ENCODE data around the gene CES1.

DNA sequence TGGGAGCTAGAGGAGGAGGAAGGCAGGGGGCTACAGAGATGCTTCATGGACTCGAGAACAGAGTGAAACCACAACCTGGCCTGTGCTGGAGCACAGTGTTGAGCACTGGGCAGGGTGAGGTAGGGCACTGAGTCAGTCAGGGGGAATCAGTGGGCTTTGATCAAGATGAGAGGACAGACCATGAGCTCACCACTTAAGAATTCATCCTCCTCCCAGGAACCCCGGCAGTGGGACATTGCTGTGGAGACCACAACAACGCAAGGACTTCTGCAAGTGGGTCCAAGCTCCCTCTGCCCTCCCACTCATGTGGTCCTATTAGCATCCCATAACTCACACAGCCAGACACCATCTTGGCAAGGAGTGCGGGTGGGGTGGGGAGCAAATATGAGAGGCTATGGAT lies 44.0 kb upstream of the CES1 start:
- TF ChIP-seq YY1 (IDR thresholded peaks at IDR 0.05; ENCODE audit: insufficient read depth, insufficient read length) (no peak), SUZ12 (IDR thresholded peaks at IDR 0.05; ENCODE audit: extremely low read depth, insufficient read depth, insufficient read length) (no peak), ZNF274 (IDR thresholded peaks at IDR 0.05; ENCODE audit: low read depth, low read length) (no peak)
